GM12864 (cell line): ENCODE data around the gene EPHB1.

Experiments
- DNase-seq: peaks from one replicate; pipeline ENCODE4 v3.0.0-alpha.2; 2011; ENCODE audit warnings: low read depth
- H3K4me3 ChIP-seq: 2 replicates; pipeline ENCODE4 v1.5.1; 2011; ENCODE audit warnings: mild to moderate bottlenecking, low read depth, low read length, control low read depth
- TF ChIP-seq, protein P1 (sequence below): IDR thresholded peaks from 2 replicates; pipeline ENCODE4 v1.5.1; 2011; ENCODE audit warnings: low read depth, mild to moderate bottlenecking, moderate library complexity, low read length, control low read depth, inconsistent platforms; ENCODE audit errors: missing control alignments

EPHB1 gene

DNA sequence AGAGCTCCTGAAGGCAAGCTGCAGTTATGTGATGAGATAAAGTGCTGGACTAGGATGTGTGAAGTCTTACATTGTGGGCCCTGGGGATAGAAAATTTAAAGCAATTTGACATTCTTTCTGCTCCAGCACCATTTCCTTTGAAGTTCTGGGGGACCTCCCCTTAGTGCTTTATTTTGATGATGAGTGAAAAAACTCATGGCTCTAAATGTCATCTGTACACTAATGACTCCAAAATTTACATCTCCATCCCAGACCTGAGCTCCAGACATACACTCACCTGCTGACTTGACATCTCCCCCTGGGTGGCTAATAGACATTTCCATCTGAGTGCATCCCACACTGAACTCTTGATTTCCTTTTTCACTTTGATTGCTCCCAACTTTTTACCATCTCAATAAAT, 276.4 kb downstream of the EPHB1 start:
- DNase-seq: no peak
- H3K4me3 ChIP-seq: no peak overlapping the region
- TF ChIP-seq, protein P1, sequence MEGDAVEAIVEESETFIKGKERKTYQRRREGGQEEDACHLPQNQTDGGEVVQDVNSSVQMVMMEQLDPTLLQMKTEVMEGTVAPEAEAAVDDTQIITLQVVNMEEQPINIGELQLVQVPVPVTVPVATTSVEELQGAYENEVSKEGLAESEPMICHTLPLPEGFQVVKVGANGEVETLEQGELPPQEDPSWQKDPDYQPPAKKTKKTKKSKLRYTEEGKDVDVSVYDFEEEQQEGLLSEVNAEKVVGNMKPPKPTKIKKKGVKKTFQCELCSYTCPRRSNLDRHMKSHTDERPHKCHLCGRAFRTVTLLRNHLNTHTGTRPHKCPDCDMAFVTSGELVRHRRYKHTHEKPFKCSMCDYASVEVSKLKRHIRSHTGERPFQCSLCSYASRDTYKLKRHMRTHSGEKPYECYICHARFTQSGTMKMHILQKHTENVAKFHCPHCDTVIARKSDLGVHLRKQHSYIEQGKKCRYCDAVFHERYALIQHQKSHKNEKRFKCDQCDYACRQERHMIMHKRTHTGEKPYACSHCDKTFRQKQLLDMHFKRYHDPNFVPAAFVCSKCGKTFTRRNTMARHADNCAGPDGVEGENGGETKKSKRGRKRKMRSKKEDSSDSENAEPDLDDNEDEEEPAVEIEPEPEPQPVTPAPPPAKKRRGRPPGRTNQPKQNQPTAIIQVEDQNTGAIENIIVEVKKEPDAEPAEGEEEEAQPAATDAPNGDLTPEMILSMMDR: no peak

DNA sequence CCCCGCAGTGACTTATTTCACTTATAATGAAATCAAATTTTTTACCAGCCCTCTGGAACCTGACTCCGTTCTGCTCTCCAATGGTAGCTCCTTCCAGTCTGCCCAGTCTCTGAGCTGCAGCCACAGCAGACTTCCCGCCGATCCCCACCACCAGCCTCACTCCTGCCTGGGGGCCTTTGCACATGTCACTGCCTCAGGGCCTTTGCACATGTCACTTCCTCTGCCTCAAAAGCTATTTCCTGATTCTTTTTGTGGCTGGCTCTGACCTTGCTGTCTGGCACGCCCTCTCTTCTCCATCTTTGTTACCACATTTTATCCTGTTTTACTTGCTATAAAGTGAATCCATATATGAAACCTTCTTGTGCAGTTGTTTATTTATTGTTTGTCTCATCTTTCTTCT, 277.4 kb downstream of the EPHB1 start:
- DNase-seq: no peak
- TF ChIP-seq, protein P1: no peak
- H3K4me3 ChIP-seq: no peak overlapping the region

DNA sequence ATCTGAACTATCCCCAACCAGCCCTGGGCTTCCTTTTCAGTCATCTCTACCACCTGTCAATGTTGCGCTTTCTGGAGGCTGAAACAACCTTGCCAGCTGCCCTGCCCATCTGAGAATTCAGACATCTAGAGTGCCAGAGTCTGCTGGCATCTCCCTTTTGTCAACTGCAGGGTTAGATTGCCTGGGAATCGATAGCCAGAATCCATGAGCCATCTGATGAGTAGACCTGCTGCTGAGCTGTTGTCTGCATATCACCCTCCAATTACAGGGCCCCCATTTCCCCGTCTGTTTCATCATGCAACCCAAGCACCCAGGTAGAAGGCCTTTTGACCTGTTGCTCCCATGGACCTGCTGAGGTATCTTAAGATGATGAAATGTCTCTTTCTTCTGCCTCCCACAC, 280.1 kb downstream of the EPHB1 start:
- no peak for DNase-seq
- no peak overlapping the region for H3K4me3 ChIP-seq
- TF ChIP-seq, protein P1: no peak

DNA sequence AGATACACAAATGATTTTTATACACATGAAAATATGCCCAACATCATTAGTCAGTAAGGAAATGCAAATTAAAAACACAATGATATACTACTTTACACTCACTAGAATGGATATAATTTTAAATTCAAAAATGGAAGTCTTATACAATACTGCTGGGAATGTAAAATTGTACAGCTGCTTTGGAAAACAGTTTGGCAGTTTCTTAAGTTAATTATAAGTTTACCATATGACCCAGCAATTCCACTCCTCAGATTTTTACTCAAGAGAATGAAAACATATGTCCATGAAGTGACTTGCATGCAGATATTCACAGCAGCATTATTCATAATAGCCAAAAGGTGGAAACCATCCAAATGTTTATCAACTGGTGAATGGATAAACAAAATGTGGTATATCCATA, 281.3 kb downstream of the EPHB1 start:
- no peak overlapping the region for H3K4me3 ChIP-seq
- TF ChIP-seq, protein P1: no peak
- DNase-seq: no peak

DNA sequence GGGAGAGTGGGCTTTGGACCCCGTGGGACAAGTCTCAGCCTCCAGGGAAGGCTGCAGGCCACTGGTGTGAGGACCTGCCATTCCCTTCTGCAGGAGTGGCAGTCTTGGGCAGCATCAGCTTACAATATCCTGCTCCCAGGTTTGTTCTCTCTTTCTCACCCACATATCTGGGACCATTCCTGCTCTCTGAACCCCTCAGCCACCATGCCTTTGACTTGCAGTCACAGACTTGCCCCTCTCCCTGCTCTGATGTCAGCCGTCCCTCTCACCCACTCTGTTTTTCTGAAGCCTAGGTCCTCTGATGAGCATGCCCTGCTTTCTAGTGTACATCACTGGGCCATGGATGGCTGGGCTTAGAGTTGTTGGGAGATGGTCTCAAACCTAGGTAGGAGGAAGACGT, 282.1 kb downstream of the EPHB1 start:
- DNase-seq: no peak
- no peak overlapping the region for H3K4me3 ChIP-seq
- TF ChIP-seq, protein P1: no peak

DNA sequence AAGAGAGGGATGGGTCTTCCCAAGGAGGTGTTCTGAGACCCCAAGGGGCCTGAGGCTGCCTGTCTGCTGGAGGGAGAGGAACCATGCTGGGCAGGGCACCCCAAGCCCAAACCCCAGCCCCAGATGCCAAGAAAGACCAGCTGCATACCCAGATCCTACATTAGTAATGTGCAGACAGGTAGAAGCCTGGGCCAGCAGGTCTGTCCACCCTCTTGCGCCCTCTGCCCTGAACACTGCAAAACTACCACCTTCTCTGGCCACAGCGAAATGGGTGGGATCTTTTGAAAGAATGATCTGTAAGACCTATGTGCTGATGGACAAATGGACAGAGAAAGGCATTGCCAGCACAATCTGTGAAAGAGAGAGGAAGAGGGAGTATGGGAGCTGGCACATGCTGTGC, 283.2 kb downstream of the EPHB1 start:
- no peak overlapping the region for H3K4me3 ChIP-seq
- TF ChIP-seq, protein P1: no peak
- no peak for DNase-seq

DNA sequence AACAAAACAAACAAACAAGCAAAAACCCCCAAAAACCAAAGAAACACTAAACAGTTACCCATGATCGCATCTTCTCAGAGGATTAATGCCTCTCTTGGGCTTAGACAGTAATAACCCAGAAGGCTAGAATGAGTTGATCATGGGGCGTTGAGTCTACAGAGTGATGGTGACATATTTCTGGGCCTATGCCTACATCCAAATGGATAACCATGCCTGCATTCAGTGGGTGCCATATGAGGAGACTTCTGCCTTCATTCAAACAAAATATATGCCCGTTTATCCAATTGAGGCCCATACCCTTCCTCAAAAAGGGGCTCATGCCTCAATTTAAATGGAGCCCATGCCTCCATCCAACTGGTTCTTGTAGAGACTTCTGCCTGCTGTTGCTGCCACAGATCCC, 284.0 kb downstream of the EPHB1 start:
- TF ChIP-seq, protein P1: no peak

More for the DNA sequence above, 284.0 kb downstream of the EPHB1 start:
- H3K4me3 ChIP-seq: no peak overlapping the region
- DNase-seq: no peak
